ENCODE measurements around the gene ELFN2.

The ELFN2 gene

GRCh38 chr22:37404091-37404490, 23.2 kb downstream of the ELFN2 start:
- Histone ChIP-seq H3K9me3 (ENCODE audit: control insufficient read depth, insufficient read depth, low read length) (no peaks in the 10 kb centered on the region), H3K4me3 (ENCODE audit: low read length) (no peak overlapping the region), H3K36me3 (ENCODE audit: control insufficient read depth, low read length) (no peaks in the 10 kb centered on the region), H3K4me1 (ENCODE audit: control insufficient read depth, low read length) (no peaks in the 10 kb centered on the region), H3K27ac (ENCODE audit: low read depth, low read length) (no peak overlapping the region), H3K27me3 (ENCODE audit: control insufficient read depth, low read length) (no peaks in the 10 kb centered on the region; the same call in none of the 2 replicates), H3K4me2 (ENCODE audit: low read length) (no peak overlapping the region), H3F3A (ENCODE audit: control insufficient read depth, insufficient read depth) (no peaks in the 10 kb centered on the region), H3K79me2 (ENCODE audit: control insufficient read depth, low read length) (no peaks in the 10 kb centered on the region), H3K9me2 (replicated peaks; ENCODE audit: control insufficient read depth, low read length) (no peaks in the 10 kb centered on the region), H4K20me1 (ENCODE audit: control insufficient read depth, insufficient read depth, low read depth, low read length) (no peaks in the 10 kb centered on the region)
- no peak for TF ChIP-seq EZH2phosphoT487 (IDR thresholded peaks at IDR 0.05; ENCODE audit: borderline replicate concordance, low read length)
- TF ChIP-seq CTCF (IDR thresholded peaks at IDR 0.05; ENCODE audit: low read depth, low read length, poor library complexity, severe bottlenecking), result no peak

- TF ChIP-seq EZH2phosphoT487 (IDR thresholded peaks at IDR 0.05; ENCODE audit: borderline replicate concordance, low read length) (no peak), CTCF (IDR thresholded peaks at IDR 0.05; ENCODE audit: low read depth, low read length, poor library complexity, severe bottlenecking) (no peak)
- H4K20me1 ChIP-seq (ENCODE audit: control insufficient read depth, insufficient read depth, low read depth, low read length), result no peaks in the 10 kb centered on the region
These were observed 23.9 kb downstream of the ELFN2 start for GRCh38 chr22:37403267-37403960.

GRCh38 chr22:37402184-37402506, 25.1 kb downstream of the ELFN2 start:
- Histone ChIP-seq H3K4me2 (ENCODE audit: low read length) (no peak overlapping the region), H3K27ac (ENCODE audit: low read depth, low read length) (no peak overlapping the region), H3F3A (ENCODE audit: control insufficient read depth, insufficient read depth) (no peaks in the 10 kb centered on the region), H3K27me3 (ENCODE audit: control insufficient read depth, low read length) (no peaks in the 10 kb centered on the region; the same call in none of the 2 replicates), H4K20me1 (ENCODE audit: control insufficient read depth, insufficient read depth, low read depth, low read length) (no peaks in the 10 kb centered on the region), H3K36me3 (ENCODE audit: control insufficient read depth, low read length) (no peaks in the 10 kb centered on the region), H3K4me3 (ENCODE audit: low read length) (no peak overlapping the region), H3K79me2 (ENCODE audit: control insufficient read depth, low read length) (no peaks in the 10 kb centered on the region), H3K4me1 (ENCODE audit: control insufficient read depth, low read length) (no peaks in the 10 kb centered on the region), H3K9me3 (ENCODE audit: control insufficient read depth, insufficient read depth, low read length) (no peaks in the 10 kb centered on the region), H3K9me2 (replicated peaks; ENCODE audit: control insufficient read depth, low read length) (no peaks in the 10 kb centered on the region)
- no peak for TF ChIP-seq CTCF (IDR thresholded peaks at IDR 0.05; ENCODE audit: low read depth, low read length, poor library complexity, severe bottlenecking)
- no peak for TF ChIP-seq EZH2phosphoT487 (IDR thresholded peaks at IDR 0.05; ENCODE audit: borderline replicate concordance, low read length)

More at GRCh38 chr22:37403267-37403960, 23.9 kb downstream of the ELFN2 start:
- Histone ChIP-seq H3K4me1 (ENCODE audit: control insufficient read depth, low read length) (no peaks in the 10 kb centered on the region), H3K9me3 (ENCODE audit: control insufficient read depth, insufficient read depth, low read length) (no peaks in the 10 kb centered on the region), H3K9me2 (replicated peaks; ENCODE audit: control insufficient read depth, low read length) (no peaks in the 10 kb centered on the region), H3F3A (ENCODE audit: control insufficient read depth, insufficient read depth) (no peaks in the 10 kb centered on the region), H3K4me3 (ENCODE audit: low read length) (no peak overlapping the region), H3K27me3 (ENCODE audit: control insufficient read depth, low read length) (no peaks in the 10 kb centered on the region; the same call in none of the 2 replicates), H3K27ac (ENCODE audit: low read depth, low read length) (no peak overlapping the region), H3K36me3 (ENCODE audit: control insufficient read depth, low read length) (no peaks in the 10 kb centered on the region), H3K4me2 (ENCODE audit: low read length) (no peak overlapping the region), H3K79me2 (ENCODE audit: control insufficient read depth, low read length) (no peaks in the 10 kb centered on the region)

Data from DOHH2 (cell line).